SK-N-SH (cell line): ENCODE measurements around the gene DNAAF9. TPM values are rescaled to one million over a fixed set of nuclear protein-coding genes. Genes with fewer than 3 reads are reported as not detected.

Source experiments
- CTCF ChIA-PET: fragments of 300-600, 350-600 bp; formaldehyde crosslinking; extraction: SDS; loops from one replicate; lab custom pipeline; 2021; lab: Yijun Ruan, JAX
- POLR2A ChIA-PET: fragments of 350-600 bp; sonication (Branson Sonifier 250); formaldehyde crosslinking; extraction: SDS; loops from one replicate; lab custom pipeline; 2020; ENCODE audit warnings: antibody characterized with exemption, inconsistent platforms; lab: Yijun Ruan, JAX
- DNase-seq: peaks from one replicate; pipeline ENCODE4 v3.0.0; 2012
- H2AFZ ChIP-seq: fragments of 200-600 bp; sonication (generic); 2 replicates; pipeline ENCODE4 v1.8.1; 2016; ENCODE audit warnings: antibody characterized with exemption, mild to moderate bottlenecking, low read depth
- H3F3A ChIP-seq: fragments of 200-600 bp; sonication (generic); replicated peaks from 2 replicates; pipeline ENCODE3; 2016; ENCODE audit warnings: antibody characterized with exemption, mild to moderate bottlenecking; ENCODE audit not compliant: insufficient read depth
- H3K27ac ChIP-seq, 2 experiments: fragments of 200-500 bp in 1 of 2; fragments of 200-600 bp in 1 of 2; sonication (Bioruptor generic) in 1 of 2; sonication (generic), shearing (Covaris generic) in 1 of 2; 2 replicates each; pipeline versions ENCODE4 v1.5.1 to v1.6.1; 2014 to 2016; ENCODE audit warnings: low read depth in 2 of 2, inconsistent platforms in 1 of 2, low read length in 1 of 2, mild to moderate bottlenecking in 1 of 2, mixed read lengths in 1 of 2
- H3K27me3 ChIP-seq: fragments of 200-600 bp; sonication (generic), shearing (Covaris generic); 2 replicates; pipeline ENCODE4 v1.6.1; 2016; ENCODE audit warnings: mixed run types; ENCODE audit not compliant: insufficient read depth
- H3K36me3 ChIP-seq, 2 experiments: fragments of 200-500 bp in 1 of 2; fragments of 200-600 bp in 1 of 2; sonication (Bioruptor generic) in 1 of 2; sonication (generic) in 1 of 2; replicated peaks in 1 of 2; 2 replicates each; pipeline versions ENCODE3 to v1.5.1; 2014 to 2016; ENCODE audit warnings: low read length in 1 of 2, mild to moderate bottlenecking in 1 of 2; ENCODE audit not compliant: insufficient read depth in 2 of 2, control insufficient read depth in 1 of 2
- H3K4me1 ChIP-seq, 2 experiments: fragments of 200-500 bp in 1 of 2; fragments of 200-600 bp in 1 of 2; sonication (Bioruptor generic) in 1 of 2; sonication (generic), shearing (Covaris generic) in 1 of 2; 2 replicates each; pipeline versions ENCODE4 v1.5.1 to v1.6.1; 2014 to 2016; ENCODE audit warnings: low read depth in 1 of 2, low read length in 1 of 2, mixed run types in 1 of 2; ENCODE audit not compliant: insufficient read depth in 2 of 2, control insufficient read depth in 1 of 2
- H3K4me2 ChIP-seq: fragments of 200-600 bp; sonication (generic), shearing (Covaris generic); 2 replicates; pipeline ENCODE4 v1.6.1; 2017; ENCODE audit warnings: mixed run types
- H3K4me3 ChIP-seq, 2 experiments: fragments of 200-500 bp in 1 of 2; fragments of 200-600 bp in 1 of 2; sonication (Bioruptor generic) in 1 of 2; sonication (generic), shearing (Covaris generic) in 1 of 2; 2 replicates each; pipeline versions ENCODE4 v1.5.1 to v1.8.1; 2014 to 2016; ENCODE audit warnings: low read depth in 2 of 2, inconsistent platforms in 1 of 2, low read length in 1 of 2, mild to moderate bottlenecking in 1 of 2, mixed read lengths in 1 of 2, moderate library complexity in 1 of 2
- H3K79me2 ChIP-seq: fragments of 200-600 bp; sonication (generic); 2 replicates; pipeline ENCODE4 v1.8.1; 2017; ENCODE audit warnings: mild to moderate bottlenecking; ENCODE audit not compliant: insufficient read depth
- H3K9ac ChIP-seq: fragments of 200-600 bp; sonication (generic); 2 replicates; pipeline ENCODE4 v1.6.1; 2017; ENCODE audit warnings: mixed run types
- H3K9me2 ChIP-seq: fragments of 200-600 bp; sonication (generic); 2 replicates; pipeline ENCODE4 v1.6.1; 2017; ENCODE audit warnings: mixed run types
- H3K9me3 ChIP-seq: fragments of 200-600 bp; sonication (generic); 2 replicates; pipeline ENCODE4 v1.6.1; 2017; ENCODE audit warnings: mixed run types, mild to moderate bottlenecking, moderate library complexity
- H4K20me1 ChIP-seq: fragments of 200-600 bp; sonication (generic); 2 replicates; pipeline ENCODE4 v1.6.1; 2017; ENCODE audit warnings: mild to moderate bottlenecking, mixed run types; ENCODE audit not compliant: insufficient read depth
- CHD2 ChIP-seq: fragments of 150-350 bp; IDR thresholded peaks from 2 replicates; pipeline ENCODE4 v1.6.1; 2018; ENCODE audit warnings: low read length; ENCODE audit not compliant: partially characterized antibody
- EZH2phosphoT487 ChIP-seq: fragments of 200-600 bp; sonication (generic); IDR thresholded peaks from 2 replicates; pipeline ENCODE4 v1.6.1; 2017; ENCODE audit warnings: low read depth, mixed run types, mild to moderate bottlenecking, antibody characterized with exemption, moderate library complexity, borderline replicate concordance
- FOSL2 ChIP-seq: IDR thresholded peaks from 2 replicates; pipeline ENCODE4 v1.4.0; 2012; ENCODE audit warnings: low read depth, mild to moderate bottlenecking, moderate library complexity, borderline replicate concordance
- FOXJ3 ChIP-seq: sonication (generic); formaldehyde crosslinking; IDR thresholded peaks from 2 replicates; pipeline ENCODE4 v1.5.1; 2020; ENCODE audit warnings: mild to moderate bottlenecking, missing genetic modification reagents
- GABPA ChIP-seq: IDR thresholded peaks from 2 replicates; pipeline ENCODE4 v1.4.0; 2012; ENCODE audit warnings: low read depth, mild to moderate bottlenecking
- IRF3 ChIP-seq: fragments of 150-350 bp; IDR thresholded peaks from 2 replicates; pipeline ENCODE4 v1.6.1; 2016; ENCODE audit warnings: mild to moderate bottlenecking, low read depth, low read length
- MEF2A ChIP-seq: IDR thresholded peaks from 2 replicates; pipeline ENCODE4 v1.4.0; 2012; ENCODE audit warnings: low read depth, borderline replicate concordance
- MXI1 ChIP-seq: IDR thresholded peaks from 2 replicates; pipeline ENCODE4 v1.6.1; 2012; ENCODE audit warnings: mild to moderate bottlenecking, low read depth, low read length, improper control_type of control experiment
- NFIC ChIP-seq: IDR thresholded peaks from 2 replicates; pipeline ENCODE4 v1.4.0; 2012; ENCODE audit warnings: borderline replicate concordance
- NRF1 ChIP-seq: IDR thresholded peaks from 2 replicates; pipeline ENCODE4 v1.6.1; 2012; ENCODE audit warnings: low read depth, mild to moderate bottlenecking, low read length
- POLR2AphosphoS5 ChIP-seq: IDR thresholded peaks from 2 replicates; pipeline ENCODE4 v1.6.1; 2012; ENCODE audit warnings: low read depth, low read length
- REST ChIP-seq: IDR thresholded peaks from 2 replicates; pipeline ENCODE4 v1.6.1; 2012; ENCODE audit warnings: mild to moderate bottlenecking, low read depth, low read length, moderate library complexity
- SIN3A ChIP-seq: IDR thresholded peaks from 2 replicates; pipeline ENCODE4 v1.6.1; 2012; ENCODE audit warnings: low read depth, mild to moderate bottlenecking, low read length, moderate library complexity, borderline replicate concordance
- TAF1 ChIP-seq: IDR thresholded peaks from 2 replicates; pipeline ENCODE4 v1.6.1; 2012; ENCODE audit warnings: low read depth, mild to moderate bottlenecking, low read length, moderate library complexity, borderline replicate concordance
- TCF12 ChIP-seq: IDR thresholded peaks from 2 replicates; pipeline ENCODE4 v1.4.0; 2012
- WGBS: methylation state at CpG from one replicate; pipeline ENCODE4 v1.1.6; 2017; ENCODE audit warnings: low lambda C conversion rate; 5-methylcytosine and 5-hydroxymethylcytosine counted together
- polyA plus RNA-seq, 3 experiments: library from polyadenylated mRNA; depleted of rRNA; stranded (reverse); fragments of >200 nt; gene quantifications; 2 replicates each; pipeline ENCODE4 v1.2.3, GENCODE V29; 2012
- TF ChIP-seq, protein P1 (sequence below): fragments of 200-600 bp; sonication (generic); IDR thresholded peaks from 2 replicates; pipeline ENCODE4 v1.6.1; 2017; ENCODE audit warnings: antibody characterized with exemption, mild to moderate bottlenecking, moderate library complexity
- TF ChIP-seq, protein P2 (sequence below): IDR thresholded peaks from 2 replicates; pipeline ENCODE4 v1.4.0; 2012; ENCODE audit warnings: low read depth, borderline replicate concordance
- TF ChIP-seq, protein P3 (sequence below): IDR thresholded peaks from 2 replicates; pipeline ENCODE4 v1.4.0; 2012; ENCODE audit warnings: low read depth

DNAAF9 gene
- polyA plus RNA-seq, 1 of the 3 experiments (the other 2 are of a cell fraction) = 5.5 TPM

DNA sequence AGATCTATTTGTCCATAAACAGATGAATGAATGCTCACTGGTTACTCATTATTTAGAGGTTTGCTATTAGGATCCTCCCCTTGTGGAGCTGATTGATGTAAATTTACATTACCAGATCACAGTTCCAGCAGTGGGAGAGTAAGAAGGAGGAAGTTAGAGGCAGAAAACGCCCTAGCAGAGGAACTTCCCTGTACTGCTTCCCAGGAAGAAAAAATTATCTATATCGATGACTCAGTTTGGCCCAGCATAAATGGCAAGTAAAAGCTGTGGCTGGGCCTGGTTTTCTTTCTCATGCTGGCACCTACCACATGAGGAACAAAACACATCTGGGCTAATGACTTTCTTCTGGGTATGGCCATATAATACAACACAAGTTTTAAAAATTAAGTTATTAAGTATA lies 35.7 kb downstream of the DNAAF9 start (continued):
- TF ChIP-seq, protein P1, sequence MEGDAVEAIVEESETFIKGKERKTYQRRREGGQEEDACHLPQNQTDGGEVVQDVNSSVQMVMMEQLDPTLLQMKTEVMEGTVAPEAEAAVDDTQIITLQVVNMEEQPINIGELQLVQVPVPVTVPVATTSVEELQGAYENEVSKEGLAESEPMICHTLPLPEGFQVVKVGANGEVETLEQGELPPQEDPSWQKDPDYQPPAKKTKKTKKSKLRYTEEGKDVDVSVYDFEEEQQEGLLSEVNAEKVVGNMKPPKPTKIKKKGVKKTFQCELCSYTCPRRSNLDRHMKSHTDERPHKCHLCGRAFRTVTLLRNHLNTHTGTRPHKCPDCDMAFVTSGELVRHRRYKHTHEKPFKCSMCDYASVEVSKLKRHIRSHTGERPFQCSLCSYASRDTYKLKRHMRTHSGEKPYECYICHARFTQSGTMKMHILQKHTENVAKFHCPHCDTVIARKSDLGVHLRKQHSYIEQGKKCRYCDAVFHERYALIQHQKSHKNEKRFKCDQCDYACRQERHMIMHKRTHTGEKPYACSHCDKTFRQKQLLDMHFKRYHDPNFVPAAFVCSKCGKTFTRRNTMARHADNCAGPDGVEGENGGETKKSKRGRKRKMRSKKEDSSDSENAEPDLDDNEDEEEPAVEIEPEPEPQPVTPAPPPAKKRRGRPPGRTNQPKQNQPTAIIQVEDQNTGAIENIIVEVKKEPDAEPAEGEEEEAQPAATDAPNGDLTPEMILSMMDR = no peak
- no peak for TF ChIP-seq TAF1

DNA sequence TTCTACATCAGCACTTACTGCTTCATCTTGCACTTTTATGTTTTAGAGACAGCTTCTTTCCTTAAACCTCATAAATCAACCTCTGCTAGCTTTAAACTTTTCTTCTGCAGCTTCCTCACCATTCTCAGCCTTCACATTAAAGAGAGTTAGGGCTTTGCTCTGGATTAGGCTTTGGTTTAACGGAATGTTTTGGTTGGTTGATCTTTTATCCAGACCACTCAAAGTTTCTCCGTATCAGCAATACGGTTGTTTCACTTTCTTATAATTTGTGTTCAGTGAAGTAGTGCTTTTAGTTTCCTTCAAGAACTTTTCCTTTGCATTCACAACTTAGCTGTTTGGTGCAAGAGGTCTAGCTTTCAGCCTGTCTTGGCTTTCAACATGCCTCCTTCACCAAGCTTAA lies 40.4 kb downstream of the DNAAF9 start:
- no peak overlapping the region for H3K9ac ChIP-seq
- no peaks in the 10 kb centered on the region for H4K20me1 ChIP-seq
- peaks cover 5 to 54% of the 10 kb centered on the region in 2 experiments for H3K36me3 ChIP-seq
- POLR2A ChIA-PET = no interaction called here
- H3K27me3 ChIP-seq = no peaks in the 10 kb centered on the region
- peaks cover 3% of the 10 kb centered on the region for H3F3A ChIP-seq
- no peak for DNase-seq
- TF ChIP-seq MXI1 = no peak
- TF ChIP-seq, protein P2, sequence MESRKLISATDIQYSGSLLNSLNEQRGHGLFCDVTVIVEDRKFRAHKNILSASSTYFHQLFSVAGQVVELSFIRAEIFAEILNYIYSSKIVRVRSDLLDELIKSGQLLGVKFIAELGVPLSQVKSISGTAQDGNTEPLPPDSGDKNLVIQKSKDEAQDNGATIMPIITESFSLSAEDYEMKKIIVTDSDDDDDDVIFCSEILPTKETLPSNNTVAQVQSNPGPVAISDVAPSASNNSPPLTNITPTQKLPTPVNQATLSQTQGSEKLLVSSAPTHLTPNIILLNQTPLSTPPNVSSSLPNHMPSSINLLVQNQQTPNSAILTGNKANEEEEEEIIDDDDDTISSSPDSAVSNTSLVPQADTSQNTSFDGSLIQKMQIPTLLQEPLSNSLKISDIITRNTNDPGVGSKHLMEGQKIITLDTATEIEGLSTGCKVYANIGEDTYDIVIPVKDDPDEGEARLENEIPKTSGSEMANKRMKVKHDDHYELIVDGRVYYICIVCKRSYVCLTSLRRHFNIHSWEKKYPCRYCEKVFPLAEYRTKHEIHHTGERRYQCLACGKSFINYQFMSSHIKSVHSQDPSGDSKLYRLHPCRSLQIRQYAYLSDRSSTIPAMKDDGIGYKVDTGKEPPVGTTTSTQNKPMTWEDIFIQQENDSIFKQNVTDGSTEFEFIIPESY = no peak
- TF ChIP-seq, protein P3, sequence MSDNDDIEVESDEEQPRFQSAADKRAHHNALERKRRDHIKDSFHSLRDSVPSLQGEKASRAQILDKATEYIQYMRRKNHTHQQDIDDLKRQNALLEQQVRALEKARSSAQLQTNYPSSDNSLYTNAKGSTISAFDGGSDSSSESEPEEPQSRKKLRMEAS = no peak
- TF ChIP-seq FOSL2 = no peak
- TF ChIP-seq FOXJ3 = no peak
- no peak for TF ChIP-seq GABPA
- TF ChIP-seq POLR2AphosphoS5 = no peak
- TF ChIP-seq REST = no peak
- TF ChIP-seq TAF1 = no peak
- TF ChIP-seq EZH2phosphoT487 = no peak
- no peak for TF ChIP-seq TCF12
- no peak for TF ChIP-seq NFIC
- no peak for TF ChIP-seq SIN3A
- no peak for TF ChIP-seq MEF2A
- no peak for TF ChIP-seq CHD2
- no peak for TF ChIP-seq NRF1
- no peak for TF ChIP-seq IRF3
- TF ChIP-seq, all 33 proteins: peak for 0
- H3K9me3 ChIP-seq = no peaks in the 10 kb centered on the region
- CTCF ChIA-PET = no interaction called here
- H3K4me3 ChIP-seq = no peak overlapping the region
- WGBS = 95% methylated on average over 3 of the region's 3 CpGs
- no peaks in the 10 kb centered on the region for H3K79me2 ChIP-seq
- no peaks in the 10 kb centered on the region for H3K9me2 ChIP-seq
- no peak overlapping the region for H3K4me2 ChIP-seq
- no peak overlapping the region for H2AFZ ChIP-seq
- no peak overlapping the region for H3K27ac ChIP-seq
- H3K4me1 ChIP-seq = no peaks in the 10 kb centered on the region
